AG09319 (cell line): ENCODE data around the gene CDH13.

Source experiments
- DNase-seq: peaks from one replicate; pipeline ENCODE4 v3.0.0-alpha.2; 2010; ENCODE audit warnings: low read depth; ENCODE audit errors: extremely low read depth
- TF ChIP-seq, protein P1 (sequence below): IDR thresholded peaks from 2 replicates; pipeline ENCODE4 v1.5.1; 2011; ENCODE audit warnings: low read depth, mild to moderate bottlenecking, inconsistent platforms, low read length, moderate library complexity

CDH13 gene

GRCh38 chr16:82587289-82587688, 39.5 kb upstream of the CDH13 start:
- no peak for DNase-seq
- TF ChIP-seq, protein P1, sequence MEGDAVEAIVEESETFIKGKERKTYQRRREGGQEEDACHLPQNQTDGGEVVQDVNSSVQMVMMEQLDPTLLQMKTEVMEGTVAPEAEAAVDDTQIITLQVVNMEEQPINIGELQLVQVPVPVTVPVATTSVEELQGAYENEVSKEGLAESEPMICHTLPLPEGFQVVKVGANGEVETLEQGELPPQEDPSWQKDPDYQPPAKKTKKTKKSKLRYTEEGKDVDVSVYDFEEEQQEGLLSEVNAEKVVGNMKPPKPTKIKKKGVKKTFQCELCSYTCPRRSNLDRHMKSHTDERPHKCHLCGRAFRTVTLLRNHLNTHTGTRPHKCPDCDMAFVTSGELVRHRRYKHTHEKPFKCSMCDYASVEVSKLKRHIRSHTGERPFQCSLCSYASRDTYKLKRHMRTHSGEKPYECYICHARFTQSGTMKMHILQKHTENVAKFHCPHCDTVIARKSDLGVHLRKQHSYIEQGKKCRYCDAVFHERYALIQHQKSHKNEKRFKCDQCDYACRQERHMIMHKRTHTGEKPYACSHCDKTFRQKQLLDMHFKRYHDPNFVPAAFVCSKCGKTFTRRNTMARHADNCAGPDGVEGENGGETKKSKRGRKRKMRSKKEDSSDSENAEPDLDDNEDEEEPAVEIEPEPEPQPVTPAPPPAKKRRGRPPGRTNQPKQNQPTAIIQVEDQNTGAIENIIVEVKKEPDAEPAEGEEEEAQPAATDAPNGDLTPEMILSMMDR = no peak

GRCh38 chr16:82589407-82589806, 37.4 kb upstream of the CDH13 start:
- DNase-seq = no peak
- TF ChIP-seq, protein P1 = no peak

GRCh38 chr16:82594114-82594513, 32.7 kb upstream of the CDH13 start:
- TF ChIP-seq, protein P1 = no peak
- DNase-seq = no peak

- TF ChIP-seq, protein P1 = no peak
- no peak for DNase-seq
Observed at GRCh38 chr16:82598771-82599170, 28.0 kb upstream of the CDH13 start.

DNA sequence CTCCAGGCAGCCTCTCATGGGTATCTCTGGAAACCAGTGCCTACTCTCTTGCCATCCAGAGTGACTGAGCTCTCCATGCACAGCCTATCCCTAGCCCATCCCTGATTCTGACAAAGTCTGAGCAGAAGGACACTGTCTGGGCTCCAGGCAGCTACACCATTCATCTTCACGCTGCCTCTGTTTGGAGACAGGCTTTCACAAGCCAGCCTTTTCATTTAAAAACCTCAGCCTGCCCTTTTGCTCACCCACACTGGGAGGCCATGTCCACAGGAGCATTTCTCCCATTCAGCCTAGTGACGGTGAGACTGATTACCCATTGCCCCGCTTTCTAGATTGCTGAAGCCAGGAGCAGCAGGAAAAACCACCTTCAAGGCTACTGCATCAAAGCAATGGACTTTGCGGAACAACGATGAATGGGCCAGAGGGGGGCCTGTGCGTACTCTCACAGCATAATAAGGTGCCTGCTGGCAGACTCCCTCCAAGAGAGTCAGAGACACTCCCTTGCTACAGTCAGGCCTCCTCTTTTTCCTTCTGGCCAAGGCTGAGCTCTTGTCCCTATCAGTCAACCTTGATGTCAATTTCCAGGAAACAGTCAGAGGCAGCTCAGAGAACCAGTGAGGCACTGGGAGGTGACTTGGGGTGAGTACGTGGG, 24.7 kb upstream of the CDH13 start:
- no peak for DNase-seq
- TF ChIP-seq, protein P1 = no peak

DNA sequence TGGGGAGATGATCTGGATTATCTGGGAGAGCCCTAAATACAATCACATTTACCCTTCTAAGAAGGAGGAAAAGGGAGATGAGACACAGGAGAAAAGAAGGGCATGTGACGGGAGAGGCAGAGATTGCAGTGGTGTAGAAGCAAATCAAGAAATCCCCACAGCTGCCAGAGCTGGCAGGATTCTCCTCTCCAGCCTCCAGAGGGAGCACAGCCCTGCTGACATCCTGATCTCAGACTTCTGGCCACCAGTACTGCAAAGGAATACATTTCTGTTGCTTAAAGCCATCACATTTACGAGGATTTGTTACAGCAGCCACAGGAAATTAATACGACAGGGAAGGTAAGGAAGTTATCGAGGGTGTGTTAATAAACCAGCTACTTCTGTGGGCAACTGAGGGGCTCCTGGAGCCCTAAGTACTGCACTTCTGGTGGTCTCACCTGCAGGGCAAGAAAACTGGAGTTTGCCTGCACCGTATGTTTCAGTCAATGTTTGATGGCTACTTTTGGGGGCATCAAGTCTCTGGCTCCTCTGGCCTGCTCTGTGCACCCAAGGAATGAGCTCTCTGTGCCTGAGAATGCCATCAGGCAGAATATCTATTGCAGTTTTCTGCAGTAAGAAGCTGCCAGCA, 22.9 kb upstream of the CDH13 start:
- no peak for DNase-seq
- TF ChIP-seq, protein P1 = peak; percentile 74

DNA sequence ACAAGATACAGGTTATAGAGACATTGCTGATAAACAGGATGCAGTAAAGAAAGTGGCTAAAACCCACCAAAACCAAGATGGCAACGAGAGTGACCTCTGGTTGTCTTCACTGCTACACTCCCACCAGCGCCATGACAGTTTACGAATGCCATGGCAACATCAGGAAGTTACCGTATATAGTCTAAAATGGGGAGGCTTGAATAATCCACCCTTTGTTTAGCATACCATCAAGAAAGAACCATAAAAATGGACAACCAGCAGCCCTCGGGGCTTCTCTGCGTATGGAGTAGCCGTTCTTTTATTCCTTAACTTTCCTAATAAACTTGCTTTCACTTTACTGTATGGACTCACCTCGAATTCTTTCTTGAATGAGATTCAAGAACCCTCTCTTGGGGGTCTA, 21.7 kb upstream of the CDH13 start:
- TF ChIP-seq, protein P1 = no peak
- DNase-seq = no peak
